EL (cell line): ENCODE measurements around the gene LRWD1.
A peak's percentile ranks its signal among the peaks of the same experiment; 100 is the strongest.

Source experiments
- DNase-seq: peaks from one replicate; pipeline ENCODE4 v3.0.0-alpha.2; 2016

The LRWD1 gene

GRCh38 chr7:102464577-102465280, at the start of gene LRWD1, which contains the start of gene ALKBH4:
LRWD1 (plus strand) TSS chr7:102464984; CDS start chr7:102465081, 97 bp downstream.
ALKBH4 (minus strand) TSS chr7:102464863; CDS start chr7:102464836, 27 bp downstream.
- peak; percentile 92 for DNase-seq

GRCh38 chr7:102415685-102416225, 49.0 kb upstream of the LRWD1 start:
- no peak for DNase-seq

DNA sequence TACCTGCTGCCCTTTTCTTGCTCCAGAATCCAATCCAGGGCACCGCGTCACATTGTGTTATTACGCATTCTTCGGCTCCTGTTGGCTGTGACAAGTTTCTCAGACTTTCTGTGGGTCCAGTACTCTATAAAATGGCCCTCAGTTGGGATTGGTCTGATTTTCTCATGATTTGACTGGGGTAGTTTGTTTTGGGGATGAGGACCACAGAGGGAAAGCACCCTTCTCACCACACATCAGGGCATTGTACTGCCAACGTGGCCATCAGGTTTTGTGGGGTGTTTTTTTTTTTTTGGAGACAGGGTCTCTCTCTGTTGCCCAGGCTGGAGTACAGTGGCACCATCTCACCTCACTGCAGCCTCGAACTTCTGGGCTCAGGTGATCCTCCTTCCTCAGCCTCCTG, 48.4 kb upstream of the LRWD1 start:
- DNase-seq = no peak

DNA sequence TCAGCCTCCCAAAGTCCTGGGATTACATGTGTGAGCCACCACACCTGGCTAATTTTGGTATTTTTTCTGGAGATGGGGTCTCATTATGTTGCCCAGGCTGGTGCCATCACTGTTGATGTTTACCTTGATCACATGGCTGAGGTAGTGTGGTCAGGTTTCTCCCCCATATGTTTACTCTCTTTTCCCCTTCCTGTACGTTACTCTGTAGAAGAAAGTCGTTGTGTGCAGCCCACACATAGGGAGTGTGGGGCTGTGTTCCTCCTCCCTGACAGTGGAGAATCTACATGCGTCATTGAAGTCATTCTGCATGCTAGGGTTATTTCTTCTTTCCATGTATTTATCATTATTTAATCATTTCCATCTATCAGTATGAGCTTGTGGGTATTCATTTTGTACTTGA, 47.7 kb upstream of the LRWD1 start:
- no peak for DNase-seq

GRCh38 chr7:102418592-102418991, 46.2 kb upstream of the LRWD1 start:
- DNase-seq = no peak

DNA sequence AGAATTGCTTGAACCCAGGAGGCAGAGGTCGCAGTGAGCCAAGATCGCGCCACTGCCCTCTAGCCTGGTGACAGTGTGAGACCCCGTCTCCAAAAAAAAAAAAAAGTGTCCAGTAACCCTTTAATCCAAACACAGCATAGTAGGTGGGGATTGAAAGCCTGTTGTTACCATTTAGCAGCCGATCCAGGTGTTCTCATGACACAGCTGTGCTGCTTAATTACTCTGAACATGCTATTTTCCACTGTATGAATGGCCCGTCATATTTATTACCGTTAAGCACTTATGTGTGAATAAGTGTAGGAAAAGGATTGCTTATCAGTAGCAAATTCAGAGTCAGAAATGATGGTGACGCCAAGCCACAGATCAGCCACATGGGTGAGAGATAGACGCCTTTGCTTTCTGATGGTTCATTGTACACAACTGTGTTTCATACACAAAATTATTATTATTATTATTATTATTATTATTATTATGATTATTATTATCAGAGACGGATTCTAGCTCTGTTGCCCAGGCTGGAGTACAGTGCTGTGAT, 43.0 kb upstream of the LRWD1 start:
- no peak for DNase-seq

GRCh38 chr7:102424129-102424551, 40.6 kb upstream of the LRWD1 start:
- no peak for DNase-seq

GRCh38 chr7:102424787-102425218, 40.0 kb upstream of the LRWD1 start:
- DNase-seq = no peak

DNA sequence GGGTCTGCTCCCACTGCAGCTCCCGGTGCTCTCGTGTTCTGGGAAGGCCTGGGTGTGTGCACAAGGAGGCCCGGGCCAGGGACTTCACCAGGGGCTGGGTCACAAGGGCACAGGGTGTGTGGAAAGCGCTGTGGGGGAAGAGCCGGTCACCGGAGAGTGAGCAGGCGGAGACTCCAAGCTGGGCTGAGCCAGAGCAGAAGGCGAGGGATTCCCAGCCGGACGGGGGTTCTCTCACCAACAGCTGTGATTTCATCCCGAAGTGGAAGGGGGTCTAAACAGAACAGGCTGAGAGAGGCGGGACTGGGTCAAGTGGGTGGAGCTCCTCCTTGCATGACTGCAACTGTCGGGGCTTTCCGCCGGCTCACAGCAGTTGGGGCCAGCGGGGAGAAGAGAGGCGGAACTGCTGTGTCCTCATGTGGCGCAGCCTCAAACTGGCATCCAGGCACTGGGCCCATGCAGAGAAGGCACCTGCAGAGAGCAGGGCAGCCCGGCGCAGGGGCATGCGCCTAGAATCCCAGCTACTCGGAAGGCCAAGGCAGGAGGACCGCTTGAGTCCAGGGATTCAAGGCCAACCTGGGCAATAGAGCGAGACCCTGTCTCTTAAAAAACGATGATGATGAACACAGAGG, 39.0 kb upstream of the LRWD1 start:
- DNase-seq = no peak

DNA sequence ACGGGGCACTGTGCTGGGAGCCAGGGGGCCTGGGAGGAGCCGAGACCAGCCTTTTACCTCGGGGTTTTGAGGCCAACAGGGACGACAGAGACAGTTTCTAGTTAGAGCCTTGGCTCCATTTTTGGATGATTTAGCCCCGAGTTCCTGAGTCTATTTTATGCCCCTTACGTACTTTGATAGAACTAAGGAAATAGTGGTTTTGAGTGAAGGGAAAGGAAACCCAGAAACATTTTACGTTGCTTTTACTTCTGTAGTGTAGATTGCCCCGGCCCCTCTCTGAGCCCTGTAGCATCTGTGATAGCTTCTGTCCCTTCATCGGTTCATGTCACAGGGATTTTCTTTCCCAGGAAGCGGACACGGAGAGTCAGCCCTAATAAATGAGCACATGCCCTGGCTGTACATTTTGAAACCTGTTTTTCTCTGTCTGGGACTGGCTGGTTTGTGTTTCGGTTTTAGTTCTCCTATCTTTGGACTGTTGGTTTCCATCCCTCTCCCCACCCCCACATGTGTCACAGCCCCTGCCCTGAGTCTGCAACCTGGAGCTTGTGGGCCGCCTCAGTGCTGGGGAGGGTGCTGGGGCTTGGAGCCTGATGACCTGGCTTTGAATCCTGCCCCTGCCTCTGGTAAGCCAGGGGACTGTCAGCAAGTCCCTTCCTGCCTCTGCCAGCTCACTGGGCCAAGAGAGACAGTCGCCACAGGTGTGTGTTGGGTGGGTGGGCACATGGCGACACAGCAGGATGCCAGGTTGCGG, 38.3 kb upstream of the LRWD1 start:
- no peak for DNase-seq

- no peak for DNase-seq
Measured at GRCh38 chr7:102427019-102427405, 37.8 kb upstream of the LRWD1 start.

- DNase-seq = no peak
Measured at GRCh38 chr7:102429141-102429899, 35.5 kb upstream of the LRWD1 start.

DNA sequence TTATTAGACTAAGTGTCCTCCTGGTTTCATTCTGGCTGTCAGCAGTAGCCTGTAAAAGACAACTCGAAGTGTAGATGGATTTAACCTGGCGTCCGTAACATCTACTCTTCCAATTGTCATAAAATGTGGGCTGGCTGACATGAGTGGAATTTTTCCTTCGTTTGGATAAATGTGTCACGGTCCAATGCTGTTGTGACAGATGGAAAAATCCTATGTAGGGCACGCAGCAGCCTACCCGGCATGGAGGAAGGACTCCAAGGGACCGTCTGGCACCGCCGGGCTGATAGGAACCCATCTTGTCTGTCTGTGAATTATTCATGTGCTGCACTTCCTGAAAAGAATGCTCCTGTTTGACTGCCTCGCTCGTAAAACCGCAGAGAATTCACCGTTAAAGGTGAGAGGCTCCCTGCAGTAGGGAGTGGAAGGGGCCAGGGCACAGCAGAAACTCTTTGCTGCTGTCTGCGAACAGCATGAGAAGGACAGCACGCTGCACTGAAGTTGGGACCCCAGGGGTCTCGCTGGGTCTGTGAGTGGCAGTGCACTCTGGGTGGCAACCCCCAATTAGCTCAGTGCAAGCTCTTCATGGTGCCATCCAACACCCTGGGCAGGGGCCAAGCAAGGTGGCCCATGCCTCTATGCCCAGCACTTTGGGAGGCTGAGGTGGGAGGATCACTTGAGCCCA, 33.0 kb upstream of the LRWD1 start:
- DNase-seq = no peak

DNA sequence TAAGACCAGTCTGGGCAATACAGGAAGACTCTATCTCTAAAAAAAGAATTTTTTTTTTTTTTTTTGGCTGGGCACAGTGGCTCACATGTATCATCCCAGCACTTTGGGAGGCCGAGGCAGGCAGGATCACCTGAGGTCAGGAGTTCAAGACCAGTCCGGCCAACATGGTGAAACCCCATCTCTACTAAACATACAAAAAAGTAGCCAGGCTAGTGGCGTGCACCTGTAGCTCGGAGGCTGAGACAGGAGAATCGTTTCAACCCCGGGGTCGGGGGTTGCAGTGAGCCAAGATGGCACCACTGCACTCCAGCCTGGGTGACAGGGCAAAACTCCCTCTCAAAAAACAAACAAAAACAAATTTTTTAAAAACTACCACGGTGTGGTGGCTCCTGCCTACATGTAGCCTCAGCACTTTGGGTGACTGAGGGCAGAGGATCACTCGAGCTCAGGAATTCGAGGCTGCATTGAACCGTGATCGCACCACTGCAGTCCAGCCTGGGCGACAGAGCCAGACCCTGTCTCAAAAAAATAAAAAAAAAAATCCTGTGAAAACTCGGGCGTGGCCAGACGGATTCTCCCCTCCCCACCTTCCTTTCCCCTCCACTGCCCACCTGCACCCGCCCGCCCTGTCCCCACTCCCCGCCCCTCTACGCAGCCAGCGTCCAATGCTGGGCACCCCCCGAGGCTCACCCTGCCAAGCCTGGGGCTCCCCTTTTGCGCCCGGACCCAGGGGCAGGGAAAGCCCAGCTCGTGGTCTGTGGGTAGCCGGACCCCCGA, 32.2 kb upstream of the LRWD1 start:
- no peak for DNase-seq

GRCh38 chr7:102433219-102434038, 31.4 kb upstream of the LRWD1 start, which contains the start of gene ORAI2:
ORAI2 (plus strand) TSS chr7:102433575; CDS start chr7:102438957, 5,382 bp downstream.
- DNase-seq = peak; percentile 73

DNA sequence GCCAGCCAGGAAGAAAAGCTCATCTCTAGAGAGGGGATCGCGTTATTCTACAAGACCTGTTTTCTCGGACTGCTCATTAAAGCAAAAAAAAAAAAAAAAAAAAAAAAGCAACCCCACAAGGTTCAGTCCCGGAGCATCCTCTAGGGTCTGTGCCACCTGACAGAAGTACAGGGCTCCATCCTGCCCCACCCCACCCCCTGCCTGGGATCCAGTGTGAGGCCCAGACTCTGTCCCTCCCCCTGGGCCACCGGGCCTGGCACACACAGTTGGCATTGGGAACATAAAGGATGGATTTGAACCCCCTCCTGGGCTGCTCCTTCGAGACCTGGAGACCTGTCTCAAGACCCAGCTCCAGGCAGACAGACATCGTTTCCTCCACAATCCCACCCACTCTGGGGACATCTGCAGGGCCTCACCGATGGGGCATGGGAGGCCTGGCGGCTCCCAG, 30.7 kb upstream of the LRWD1 start:
- no peak for DNase-seq

GRCh38 chr7:102436118-102436517, 28.7 kb upstream of the LRWD1 start:
- no peak for DNase-seq

DNA sequence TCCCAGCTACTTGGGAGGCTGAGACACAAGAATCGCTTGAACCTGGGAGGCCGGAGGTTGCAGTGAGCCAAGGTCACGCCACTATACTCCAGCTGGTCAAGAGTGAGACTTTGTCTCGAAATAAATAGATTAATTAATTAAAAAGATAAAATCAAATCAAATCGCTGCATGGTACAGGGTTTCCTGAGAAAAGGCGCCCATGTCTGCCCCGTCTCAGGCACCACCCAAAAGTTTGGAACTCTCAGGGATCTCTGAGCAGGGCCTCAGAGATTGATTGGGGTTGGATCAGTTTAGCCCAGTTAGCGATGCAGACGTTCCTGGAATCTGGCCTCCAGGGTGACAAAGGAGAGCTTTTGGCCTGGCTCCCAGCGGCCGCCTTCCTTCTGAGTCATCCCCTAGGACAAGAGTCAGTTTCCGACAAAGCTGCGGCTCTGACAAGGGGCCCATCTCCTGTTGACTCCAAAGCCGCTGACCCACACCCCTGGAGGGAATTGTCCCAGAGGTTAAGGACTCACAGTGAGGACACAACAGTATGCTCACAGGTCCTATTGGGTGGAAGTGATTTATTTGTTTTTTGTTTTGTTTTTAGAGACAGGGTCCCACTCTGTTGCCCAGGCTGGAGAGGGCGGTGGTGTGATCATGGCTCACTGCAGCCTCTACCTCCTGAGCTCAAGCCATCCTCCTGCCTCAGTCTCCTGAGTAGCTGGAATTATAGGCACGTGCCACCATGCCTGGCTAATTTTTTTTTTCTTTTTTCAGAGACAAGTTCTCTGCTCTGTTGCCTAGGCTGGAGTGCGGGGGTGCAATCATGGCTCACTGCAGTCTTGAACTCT, 24.6 kb upstream of the LRWD1 start:
- DNase-seq = peak; percentile 89
